IPS DF 4.7 (cell line): ENCODE results near the gene SSH2.

Experiments
- DNase-seq: peaks from one replicate; pipeline ENCODE4 v3.0.0-alpha.2; 2013; ENCODE audit warnings: low spot score; ENCODE audit errors: extremely low read depth

The SSH2 gene

DNA sequence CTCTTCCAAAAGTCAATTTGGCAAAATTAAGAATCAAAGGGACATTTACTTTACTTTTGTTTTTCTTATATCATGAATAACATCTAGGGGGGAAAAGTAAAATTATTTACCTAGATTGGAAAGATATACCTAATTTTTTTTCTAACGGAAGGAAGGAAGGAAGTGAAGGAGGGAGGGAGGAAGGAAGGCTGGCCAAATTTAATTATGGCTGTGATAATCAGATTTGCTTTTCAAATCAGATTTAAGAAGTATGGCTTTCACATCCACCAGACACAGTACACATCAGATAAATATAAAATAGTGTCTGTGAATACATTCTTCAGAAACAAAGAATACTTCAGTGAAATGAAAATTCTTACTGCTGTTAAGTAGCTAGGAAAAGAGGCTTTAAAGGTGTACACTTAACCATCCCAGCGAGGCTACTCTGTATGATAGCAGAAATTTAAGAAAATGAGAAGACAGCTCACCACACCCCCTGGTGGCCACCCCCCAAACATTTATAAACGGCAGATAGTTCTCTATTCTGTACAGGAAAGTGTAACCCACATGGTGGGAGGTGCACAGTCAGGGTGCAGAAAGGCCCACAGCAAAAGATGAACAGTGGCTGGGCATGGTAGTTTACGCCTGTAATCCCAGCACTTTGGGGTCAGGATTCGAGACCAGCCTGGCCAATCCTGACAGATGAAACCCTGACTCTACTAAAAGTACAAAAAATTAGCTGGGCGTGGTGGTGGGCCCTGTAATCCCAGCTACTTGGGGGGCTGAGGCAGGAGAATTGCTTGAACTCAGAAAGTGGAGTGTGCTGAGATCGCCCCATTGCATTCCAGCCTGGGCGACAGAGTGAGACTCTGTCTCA, 150.8 kb downstream of the SSH2 start:
- no peak for DNase-seq

DNA sequence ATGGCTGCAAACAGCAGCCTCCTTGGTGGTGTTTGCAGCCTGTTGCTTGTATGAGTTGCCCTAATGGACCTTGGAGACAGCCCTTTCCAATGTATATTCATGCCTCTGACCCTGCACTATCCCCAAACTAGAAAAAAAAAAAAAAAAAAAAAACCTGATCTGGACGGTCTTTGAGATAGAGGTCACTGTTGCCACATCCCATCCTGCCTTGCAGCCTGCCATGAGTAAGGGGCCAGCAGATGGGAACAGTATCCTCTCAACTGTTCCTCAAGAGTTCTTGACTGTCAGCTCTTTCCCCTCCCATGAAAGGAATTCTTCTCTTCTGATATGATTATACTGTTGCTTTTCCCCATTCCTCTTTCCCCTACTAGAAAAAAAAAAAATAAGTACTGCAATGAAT, 152.4 kb downstream of the SSH2 start:
- DNase-seq: no peak

DNA sequence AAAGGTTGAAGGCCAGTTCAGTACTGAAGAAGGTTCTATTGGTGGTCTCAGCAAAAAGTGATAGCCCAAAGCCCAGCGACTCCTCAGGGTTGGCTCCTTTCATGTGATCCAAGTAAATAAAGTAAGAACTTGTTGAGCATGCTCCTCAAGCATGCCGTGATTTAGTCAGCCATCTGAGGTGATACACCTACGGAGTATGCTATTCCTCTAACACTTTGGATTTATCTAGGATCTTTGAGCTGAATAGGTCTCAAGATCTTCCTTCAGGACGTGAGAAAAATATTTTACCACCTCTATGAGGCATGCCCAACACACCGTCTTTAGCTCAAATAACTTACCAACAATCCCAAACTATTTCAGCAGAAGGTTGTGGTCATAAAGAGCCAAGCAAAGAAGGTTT, 154.0 kb downstream of the SSH2 start:
- DNase-seq: no peak

DNA sequence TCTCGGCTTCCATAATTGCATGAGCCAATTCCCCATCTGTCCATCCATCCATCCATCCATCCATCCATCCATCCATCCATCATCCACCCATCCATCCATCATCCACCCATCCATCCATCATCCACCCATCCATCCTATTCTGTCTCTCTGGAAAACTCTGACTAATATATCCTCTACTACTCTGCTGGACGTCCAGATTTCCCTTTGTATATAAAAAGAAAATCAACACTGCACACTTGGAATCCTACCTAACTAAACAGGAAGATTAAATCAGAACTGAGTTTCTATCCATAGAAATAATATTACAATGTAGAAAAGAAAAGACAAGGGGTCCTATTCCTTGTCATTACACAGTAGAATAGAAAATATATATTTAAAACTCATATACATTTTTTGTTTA, 157.0 kb downstream of the SSH2 start:
- no peak for DNase-seq

DNA sequence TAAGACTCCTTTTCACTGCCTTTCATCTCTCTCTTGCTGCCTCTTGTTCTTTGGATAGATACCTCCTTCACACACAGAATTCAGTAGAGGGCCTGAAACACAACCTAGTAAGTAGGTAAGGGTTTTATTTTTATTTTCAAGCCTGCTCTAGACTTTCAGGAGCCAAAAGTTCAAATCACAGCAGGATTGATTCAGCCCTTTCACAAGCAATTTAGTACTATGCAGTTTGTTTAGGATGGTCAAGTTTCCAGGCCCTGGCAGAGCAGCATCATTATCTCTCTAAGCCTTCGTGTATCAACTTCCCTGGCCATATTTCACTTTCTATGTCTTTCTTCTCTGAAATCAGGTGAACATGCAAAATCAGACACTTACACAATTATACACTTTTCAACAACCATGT, 158.5 kb downstream of the SSH2 start:
- DNase-seq: no peak

DNA sequence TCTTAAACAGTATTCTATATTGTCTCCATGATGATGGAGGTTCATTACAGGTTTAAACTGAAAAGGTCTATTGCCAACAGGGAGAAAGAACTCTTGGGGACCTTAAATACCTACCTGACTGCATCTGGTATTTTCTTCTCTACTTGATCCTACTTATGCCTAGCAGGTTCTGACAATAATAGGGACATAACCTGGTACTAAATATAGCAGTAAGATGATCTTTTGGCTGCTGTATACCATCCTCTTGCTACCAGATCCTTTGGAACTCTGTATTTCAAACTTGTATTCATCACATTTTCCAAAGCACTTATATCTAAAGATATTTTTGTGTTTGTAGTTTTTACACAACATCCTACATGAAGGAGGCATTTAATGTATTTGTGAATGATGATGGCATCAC, 160.8 kb downstream of the SSH2 start:
- no peak for DNase-seq

DNA sequence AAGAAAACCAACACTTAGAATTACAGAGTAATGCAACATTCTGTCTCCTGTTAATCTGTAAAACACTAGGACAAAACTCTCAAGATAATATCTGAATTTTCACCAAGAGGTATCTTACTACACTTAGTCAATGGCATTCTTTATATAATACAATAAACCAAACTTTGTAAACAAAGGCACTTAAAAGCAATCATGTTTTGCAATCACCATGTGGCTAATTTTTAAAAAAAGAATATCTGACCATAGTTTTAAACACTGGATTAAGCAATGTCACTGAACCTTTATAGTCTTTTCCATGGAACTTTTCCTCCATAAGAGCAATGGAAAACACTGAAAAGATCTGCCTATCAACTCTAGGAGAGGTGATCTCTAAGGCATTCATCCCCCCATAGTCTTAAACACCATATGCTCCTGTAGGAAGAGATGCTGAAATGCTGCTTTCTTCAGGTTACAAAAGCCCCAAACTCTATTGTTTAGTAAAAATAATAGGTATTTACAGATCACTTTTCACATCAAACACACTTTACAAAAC, 163.2 kb downstream of the SSH2 start:
- DNase-seq: no peak

DNA sequence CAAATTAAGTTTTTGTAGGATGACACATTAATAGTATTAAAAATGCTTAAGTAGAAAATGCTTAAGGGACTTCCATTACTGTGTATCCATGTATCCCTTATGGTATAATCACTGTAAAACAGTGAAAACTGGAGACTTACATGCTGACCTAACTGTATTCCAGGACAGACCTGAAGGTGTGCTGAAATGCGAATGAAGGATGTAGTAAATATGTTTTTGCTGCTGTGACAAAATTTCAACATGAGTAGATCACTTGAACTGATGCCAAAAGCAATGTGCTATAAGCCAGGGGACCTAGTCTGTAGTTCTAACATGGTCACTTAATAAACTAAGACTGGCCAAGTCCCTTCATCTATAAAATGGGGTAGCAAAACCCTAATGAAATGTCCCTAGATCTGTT, 165.3 kb downstream of the SSH2 start:
- no peak for DNase-seq

DNA sequence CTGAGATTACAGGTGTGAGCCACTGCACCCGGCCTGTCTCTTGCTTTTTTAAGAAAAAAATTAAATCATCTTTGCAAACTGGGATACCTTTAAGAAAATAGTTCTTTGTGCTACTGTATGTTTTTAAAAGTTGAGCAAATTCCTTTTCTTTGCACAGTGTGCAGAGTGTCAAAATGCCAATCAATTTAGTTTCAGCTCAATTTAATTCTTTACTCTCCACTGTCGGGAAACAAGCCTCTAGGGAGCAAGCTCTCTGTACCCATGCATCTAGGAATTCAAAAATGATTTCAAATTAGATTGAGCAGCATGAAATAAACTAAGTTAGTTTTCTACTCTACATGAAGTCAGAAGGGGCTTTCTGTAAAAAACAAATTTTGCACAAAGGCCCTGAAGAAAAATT, 165.8 kb downstream of the SSH2 start:
- no peak for DNase-seq

DNA sequence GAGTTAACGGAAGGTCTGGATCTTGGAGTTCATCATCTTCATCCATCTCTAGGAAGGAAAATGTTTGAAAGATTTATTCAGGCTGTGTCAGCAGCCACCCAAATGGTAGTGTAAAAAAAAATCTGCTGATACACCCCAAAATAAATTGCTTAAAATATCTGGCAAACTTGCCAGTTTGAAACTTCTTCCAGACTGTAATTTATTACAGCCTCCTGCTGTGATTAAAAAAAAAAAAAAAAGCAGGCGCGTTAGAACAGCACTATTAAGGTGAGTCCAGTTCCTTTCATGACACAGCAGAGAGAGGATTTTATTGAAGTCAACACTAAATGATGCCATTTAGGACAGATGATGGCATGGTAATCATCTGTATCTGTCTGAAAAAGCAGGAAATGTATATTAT, 166.8 kb downstream of the SSH2 start:
- DNase-seq: no peak

DNA sequence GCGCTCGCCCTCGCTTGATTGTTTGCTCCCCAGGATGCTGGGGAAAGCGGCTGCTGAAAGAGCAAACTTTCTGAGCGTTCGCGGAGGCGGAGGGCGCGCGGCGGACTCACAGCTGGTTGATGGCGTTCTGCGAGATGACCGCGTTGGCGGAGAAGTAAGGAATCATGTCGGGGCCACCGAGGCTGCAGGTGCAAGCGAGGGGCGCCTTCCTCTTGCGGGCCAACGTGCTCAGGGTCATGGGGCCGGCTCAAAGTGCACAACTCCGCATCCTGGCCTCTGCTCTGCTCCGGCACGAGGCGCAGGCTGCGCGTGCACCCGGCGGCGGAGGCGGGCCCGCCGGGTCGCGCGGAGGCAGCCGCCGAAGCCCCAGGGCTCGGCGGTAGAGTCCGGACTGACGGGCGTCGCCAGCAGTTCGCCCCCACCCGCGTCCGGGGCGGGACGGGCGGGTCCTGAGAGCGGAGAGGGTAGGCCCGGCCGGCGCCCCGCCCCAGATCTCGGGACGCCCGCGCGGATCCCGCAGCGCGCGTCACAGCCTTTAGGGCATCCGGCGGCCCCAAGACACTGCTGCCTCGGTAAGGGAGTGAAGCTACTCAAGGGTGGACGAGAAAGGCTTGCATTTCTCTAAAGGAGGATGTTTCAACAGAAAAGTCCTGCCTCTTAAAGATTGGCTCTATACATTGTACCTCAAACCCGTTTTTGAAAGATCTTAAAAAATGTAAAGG, 168.8 kb downstream of the SSH2 start:
- no peak for DNase-seq

DNA sequence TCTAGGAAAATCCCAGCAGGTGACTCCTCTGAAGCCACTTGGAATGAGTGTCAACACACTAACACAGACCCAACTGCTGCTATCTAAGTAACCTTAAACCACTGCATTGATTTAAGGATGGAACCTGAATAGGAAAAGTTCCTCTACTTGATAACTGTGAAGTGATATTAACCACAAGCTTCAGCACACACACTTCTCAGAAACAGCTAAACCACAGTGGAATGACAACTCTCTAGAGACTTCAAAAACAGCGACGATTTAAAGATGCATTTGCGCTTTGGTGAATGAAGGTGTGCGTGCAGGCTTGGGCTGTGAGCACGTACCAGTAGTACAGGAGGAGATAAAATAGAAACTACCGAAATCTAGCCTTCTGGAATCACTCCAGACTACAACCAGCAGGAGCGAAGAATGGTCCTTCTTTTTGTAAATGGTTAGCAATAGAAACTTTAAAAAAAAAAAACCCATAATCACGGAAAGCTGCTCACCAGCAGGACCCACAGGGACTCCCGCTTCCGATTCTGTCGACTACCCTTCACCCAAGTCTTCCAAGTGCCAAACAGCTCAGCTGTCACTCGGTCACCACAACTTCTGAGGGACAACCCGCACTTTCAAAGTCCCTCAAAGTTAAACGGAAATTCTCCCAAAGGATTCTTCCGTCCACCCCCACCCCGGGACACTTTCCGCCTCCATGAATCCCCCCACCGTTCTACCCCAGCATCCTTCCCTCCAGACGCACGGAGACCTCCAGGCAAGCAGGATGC, 169.6 kb downstream of the SSH2 start:
- no peak for DNase-seq

DNA sequence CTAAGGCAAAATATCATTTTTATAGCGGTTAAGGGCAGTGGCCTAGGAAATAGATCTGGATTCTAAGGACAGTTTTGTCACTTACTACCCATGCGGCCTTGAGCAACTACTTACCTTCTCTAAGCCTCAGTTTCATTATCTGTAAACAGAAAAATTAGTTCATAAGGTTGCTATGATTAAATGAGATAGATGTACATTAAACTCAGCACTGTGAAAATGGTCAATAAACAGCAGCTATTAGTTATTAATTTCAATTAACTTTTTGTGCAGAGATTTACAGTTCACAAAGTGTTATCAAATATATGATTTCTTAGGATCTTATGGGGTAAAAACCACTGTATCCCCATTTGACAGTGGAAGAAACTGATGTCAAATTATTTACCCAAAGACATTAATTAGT, 171.8 kb downstream of the SSH2 start:
- no peak for DNase-seq

DNA sequence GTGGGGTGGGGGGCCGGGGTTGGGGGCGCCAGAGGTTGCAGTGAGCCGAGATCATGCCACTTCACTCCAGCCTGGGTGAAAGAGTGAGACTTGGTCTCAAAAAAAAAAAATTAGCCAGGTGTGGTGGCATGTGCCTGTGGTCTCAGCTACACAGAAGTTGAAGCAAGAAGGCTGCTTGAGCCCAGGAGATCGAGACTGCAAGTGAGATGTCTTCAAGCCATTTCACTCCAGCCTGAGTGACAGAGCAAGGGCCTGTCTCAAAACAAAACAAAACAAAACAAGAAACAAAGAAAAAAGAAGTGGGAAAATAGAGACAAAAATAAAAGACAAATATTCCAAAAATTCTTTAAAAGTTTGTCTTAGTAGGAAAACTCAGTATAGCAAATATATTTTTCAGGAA, 172.2 kb downstream of the SSH2 start:
- DNase-seq: no peak

DNA sequence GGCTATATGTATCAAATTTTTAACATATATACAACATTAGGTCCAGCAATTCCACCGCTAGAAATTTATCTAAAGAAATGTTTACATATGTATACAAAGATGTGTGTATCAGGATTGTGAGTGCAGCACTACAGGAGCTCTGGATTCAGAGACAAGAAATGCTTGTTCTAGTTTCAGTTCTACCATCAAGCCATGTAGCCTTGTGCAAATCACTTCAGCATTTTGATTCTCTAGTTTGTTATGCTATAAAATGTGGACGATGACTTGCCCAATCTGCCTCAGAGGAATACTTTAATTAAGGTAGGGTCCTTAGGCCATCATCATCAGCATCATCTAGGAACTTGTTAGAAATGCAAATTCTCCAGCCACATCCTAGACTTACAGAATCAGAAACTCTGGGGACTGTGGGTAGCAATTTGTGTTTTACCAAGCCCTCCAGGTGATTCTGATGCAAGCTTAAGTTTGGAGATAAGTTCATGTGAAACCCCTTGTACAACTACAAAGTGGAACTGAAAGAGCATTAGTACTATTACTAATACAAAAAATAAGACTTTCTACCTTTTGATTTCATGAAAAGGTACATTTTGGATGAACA, 176.1 kb downstream of the SSH2 start:
- DNase-seq: no peak

DNA sequence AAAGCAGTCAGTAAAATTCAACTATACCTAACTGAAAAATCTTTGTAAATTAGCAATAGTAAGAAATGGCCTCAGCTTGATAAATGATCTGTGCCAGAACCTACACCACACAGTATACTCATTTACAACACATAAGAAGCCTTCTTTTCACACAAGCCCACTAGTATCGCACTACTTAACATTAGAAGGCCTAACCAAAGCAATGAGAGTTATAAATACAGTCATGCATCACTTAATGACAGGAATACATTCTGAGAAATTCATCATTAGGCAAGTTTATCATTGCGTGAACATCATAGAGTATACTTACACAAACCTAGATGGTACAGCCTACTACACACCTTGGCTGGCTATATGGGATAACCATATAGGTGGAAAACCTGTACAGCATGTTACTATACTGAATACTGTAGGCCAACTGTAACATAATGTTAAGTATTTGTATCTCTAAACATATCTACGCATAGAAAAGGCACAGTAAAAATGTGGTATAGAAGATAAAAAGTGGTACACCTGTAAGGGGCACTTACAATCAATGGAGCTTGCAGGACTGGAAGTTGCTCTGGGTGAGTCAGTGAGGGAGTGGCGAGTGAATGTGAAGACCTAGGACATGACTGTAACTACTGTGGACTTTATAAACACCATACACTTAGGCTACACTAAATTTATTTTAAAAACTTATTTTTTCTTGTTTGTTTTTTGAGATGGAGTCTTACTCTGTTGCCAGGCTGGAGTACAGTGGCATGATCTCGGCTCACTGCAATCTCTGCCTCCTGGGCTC, 180.8 kb downstream of the SSH2 start:
- DNase-seq: no peak

DNA sequence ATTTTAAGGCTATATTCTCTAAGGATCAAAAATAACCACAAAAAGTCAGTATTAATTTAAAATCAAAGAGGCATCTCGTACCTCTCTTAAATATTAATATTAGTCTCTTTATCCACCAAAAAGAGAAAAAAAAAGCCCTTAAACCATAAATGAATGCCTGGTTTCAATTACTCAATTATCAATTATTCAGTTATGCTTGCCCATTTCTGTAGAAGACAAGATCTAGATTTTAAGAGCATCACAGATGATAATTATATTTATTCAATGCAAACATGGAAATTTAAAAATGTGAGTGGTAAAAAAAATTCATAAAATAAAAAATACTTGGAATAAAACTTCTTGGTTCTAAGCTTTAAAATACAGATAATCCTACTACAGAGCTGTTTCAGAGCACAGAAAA, 181.6 kb downstream of the SSH2 start:
- no peak for DNase-seq

DNA sequence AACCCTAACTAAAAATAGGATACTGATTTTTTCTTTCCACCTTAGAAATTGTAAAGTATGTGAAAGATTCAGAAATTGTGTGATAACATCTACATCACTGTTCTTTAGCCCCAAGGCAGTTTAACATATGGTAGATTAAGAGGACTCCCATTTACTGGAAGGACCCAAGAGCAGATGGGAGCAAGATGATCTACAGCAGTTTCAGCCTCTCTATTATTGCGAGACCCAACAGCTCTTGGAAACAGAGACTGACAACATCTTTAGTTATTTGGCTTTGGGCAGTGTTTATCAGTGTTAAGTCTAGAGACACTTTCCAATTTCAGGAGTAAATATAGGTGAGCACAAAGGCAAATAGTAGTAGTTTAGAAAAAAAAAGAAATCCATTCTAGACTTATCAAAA, 182.4 kb downstream of the SSH2 start:
- DNase-seq: no peak

DNA sequence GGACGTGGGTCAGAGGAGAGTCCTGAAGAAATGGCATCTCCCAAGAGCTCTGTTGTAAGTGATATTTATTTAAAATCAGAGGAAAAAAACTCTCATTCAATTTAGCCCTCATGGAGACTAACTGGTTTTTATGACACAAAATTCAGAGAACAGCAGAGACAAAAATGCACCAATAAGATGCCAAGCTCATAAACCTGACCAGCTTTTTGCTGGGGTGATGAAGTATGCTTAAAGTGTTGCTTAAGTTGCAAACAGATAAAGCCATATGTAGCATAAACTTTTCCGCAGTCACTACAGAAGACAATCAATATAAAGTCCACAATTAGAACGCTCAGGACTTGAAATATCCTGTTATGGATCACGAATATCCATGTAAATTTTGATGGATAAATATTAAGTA, 183.4 kb downstream of the SSH2 start:
- DNase-seq: no peak

DNA sequence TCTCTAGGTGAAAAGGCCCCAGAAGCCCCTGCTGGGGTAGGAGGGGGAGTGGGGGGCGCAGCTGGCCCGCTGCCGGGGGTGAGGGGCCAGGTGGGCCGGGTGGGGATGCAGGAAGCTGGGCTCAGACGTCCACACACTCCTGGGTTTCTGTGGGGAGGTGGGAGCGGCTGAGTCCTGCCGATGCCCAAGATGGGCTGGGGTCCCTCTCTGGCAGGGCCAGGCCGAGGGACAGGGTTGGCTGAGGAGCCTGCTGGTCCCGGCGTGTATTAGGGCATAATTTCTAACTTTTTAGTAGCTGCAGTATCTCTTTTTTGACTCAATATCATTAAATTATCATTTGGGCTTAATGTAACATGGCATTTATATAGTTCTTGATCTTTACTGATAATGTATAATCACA, 185.9 kb downstream of the SSH2 start:
- no peak for DNase-seq

DNA sequence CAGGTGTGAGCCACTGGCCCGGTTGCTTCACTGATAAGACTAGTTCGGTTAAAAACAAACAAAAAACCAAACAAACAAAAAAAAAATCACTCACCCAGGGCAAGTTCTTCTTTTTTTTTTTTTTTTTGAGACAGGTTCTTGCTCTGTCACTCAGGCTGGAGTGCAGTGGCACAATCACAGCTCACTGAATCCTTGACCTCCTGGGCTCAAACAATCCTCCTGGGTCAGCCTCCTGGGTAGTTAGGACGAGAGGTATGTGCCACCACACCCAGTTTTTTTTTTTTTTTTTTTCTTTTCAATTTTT, 187.9 kb downstream of the SSH2 start:
- DNase-seq: no peak
